Measurements from ENCODE around the gene CTAGE15.
"Not testable (repeated sequence)": the region's sequence is repeated elsewhere in the genome, so short reads cannot be mapped to it uniquely, and the experiment has no call there.

DNA sequence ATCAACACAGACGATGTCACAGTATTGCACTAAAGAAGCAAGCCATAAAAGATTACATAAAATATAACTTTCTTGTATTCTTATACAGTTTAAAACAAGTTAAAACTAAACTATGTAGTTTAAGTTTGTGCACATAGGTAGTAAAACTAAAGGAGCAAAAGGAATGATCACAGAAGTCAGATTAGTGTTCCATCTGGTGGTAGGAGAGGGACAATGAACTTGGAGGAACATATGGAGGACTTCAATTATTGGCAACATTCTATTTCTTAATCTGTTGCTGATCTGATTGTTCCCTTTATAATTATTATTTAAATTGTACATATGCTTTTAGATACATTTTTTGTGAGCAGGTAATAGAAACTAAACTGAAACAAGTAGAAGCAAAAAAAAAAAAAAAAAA, 5.6 kb upstream of the CTAGE15 start:
- TF ChIP-seq MTA3 (CRISPR knock-in tag; IDR thresholded peaks at IDR 0.05); TCF7 (IDR thresholded peaks at IDR 0.05; ENCODE audit: low read depth); MYC (CRISPR knock-in tag; IDR thresholded peaks at IDR 0.05; ENCODE audit: borderline replicate concordance): not testable (repeated sequence)
- TF ChIP-seq, protein P1, sequence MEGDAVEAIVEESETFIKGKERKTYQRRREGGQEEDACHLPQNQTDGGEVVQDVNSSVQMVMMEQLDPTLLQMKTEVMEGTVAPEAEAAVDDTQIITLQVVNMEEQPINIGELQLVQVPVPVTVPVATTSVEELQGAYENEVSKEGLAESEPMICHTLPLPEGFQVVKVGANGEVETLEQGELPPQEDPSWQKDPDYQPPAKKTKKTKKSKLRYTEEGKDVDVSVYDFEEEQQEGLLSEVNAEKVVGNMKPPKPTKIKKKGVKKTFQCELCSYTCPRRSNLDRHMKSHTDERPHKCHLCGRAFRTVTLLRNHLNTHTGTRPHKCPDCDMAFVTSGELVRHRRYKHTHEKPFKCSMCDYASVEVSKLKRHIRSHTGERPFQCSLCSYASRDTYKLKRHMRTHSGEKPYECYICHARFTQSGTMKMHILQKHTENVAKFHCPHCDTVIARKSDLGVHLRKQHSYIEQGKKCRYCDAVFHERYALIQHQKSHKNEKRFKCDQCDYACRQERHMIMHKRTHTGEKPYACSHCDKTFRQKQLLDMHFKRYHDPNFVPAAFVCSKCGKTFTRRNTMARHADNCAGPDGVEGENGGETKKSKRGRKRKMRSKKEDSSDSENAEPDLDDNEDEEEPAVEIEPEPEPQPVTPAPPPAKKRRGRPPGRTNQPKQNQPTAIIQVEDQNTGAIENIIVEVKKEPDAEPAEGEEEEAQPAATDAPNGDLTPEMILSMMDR (CRISPR knock-in tag; IDR thresholded peaks at IDR 0.05), result not testable (repeated sequence)
